ENCODE measurements around the gene FKBP3. TPM values are rescaled to one million over a fixed set of nuclear protein-coding genes. Genes with fewer than 3 reads are reported as not detected.
A peak's percentile ranks its signal among the peaks of the same experiment; 100 is the strongest.

The FKBP3 gene
- total RNA-seq, 1 experiment from 2014 or later = 61.7 TPM

DNA sequence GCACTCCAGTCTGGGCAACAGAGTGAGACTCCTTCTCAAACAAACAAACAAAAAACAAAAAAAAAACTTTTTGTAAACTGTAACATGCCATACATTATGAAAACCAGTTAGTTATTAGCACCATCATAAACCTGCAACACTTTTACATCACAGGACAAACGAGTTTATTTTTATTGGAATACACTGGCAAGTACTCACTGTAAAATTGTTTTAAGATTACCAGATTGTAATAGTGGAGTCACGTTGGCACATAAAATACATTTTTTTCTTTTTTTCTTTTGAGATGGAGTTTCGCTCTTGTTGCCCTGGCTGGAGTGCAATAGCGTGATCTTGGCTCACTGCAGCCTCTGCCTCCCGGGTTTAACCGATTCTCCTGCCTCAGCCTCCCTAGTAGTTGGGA lies 15.7 kb downstream of the FKBP3 start:
- H3K27ac Mint-ChIP-seq (ENCODE audit: low read depth, unreplicated experiment) = no peak overlapping the region
- H3K4me3 Mint-ChIP-seq (ENCODE audit: unreplicated experiment) = no peak overlapping the region
- ChIA-PET CTCF (interaction anchor here (0.6 to 2.5 kb wide), 4 partner anchors 15 to 205 kb away, joined by 3 to 13 read pairs (median 3); no protein-coding TSS in a partner anchor), POLR2A (interaction anchor here (0.8 to 2.8 kb wide), 3 partner anchors 10 to 133 kb away, joined by 3 to 22 read pairs (median 4); partner anchors contain the start of gene FKBP3)
- no peak for DNase-seq (ENCODE audit: unreplicated experiment)
- no peaks in the 10 kb centered on the region for H3K4me1 Mint-ChIP-seq (ENCODE audit: insufficient read depth, unreplicated experiment)
- BruUV-seq (replicated peaks) = no TSS peak
- no peaks in the 10 kb centered on the region for H3K9me3 Mint-ChIP-seq (ENCODE audit: unreplicated experiment)
- no peaks in the 10 kb centered on the region for H3K27me3 Mint-ChIP-seq (ENCODE audit: insufficient read depth, unreplicated experiment)
- TF ChIP-seq, protein P1, sequence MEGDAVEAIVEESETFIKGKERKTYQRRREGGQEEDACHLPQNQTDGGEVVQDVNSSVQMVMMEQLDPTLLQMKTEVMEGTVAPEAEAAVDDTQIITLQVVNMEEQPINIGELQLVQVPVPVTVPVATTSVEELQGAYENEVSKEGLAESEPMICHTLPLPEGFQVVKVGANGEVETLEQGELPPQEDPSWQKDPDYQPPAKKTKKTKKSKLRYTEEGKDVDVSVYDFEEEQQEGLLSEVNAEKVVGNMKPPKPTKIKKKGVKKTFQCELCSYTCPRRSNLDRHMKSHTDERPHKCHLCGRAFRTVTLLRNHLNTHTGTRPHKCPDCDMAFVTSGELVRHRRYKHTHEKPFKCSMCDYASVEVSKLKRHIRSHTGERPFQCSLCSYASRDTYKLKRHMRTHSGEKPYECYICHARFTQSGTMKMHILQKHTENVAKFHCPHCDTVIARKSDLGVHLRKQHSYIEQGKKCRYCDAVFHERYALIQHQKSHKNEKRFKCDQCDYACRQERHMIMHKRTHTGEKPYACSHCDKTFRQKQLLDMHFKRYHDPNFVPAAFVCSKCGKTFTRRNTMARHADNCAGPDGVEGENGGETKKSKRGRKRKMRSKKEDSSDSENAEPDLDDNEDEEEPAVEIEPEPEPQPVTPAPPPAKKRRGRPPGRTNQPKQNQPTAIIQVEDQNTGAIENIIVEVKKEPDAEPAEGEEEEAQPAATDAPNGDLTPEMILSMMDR (IDR thresholded peaks at IDR 0.05; ENCODE audit: unreplicated experiment) = no peak
- intact Hi-C loops (cut with micrococcal nuclease) = no loop called here
- H3K36me3 Mint-ChIP-seq (ENCODE audit: insufficient read depth, unreplicated experiment) = peaks cover 90% of the 10 kb centered on the region

DNA sequence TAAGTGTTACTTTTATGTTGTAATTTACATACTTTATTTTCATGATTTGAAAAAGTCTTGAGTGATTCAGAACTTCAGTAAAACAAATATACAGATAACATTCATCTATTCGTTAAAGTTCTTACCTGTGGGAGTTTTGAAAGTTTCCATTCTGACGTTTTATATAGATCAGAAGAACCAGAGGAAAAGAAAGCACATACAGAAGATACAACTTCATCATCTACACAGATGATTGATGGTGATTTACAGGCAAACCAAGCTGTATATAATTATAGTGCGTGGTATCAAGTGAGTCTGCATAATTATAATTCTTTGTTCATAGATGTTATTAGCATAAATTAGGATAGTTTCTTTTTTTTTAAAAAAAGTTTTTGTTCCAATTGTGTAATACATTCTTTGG lies 20.0 kb downstream of the FKBP3 start:
- TF ChIP-seq, protein P1 (IDR thresholded peaks at IDR 0.05; ENCODE audit: unreplicated experiment) = no peak
- no TSS peak for BruUV-seq (replicated peaks)
- no peaks in the 10 kb centered on the region for H3K27me3 Mint-ChIP-seq (ENCODE audit: insufficient read depth, unreplicated experiment)
- no peaks in the 10 kb centered on the region for H3K9me3 Mint-ChIP-seq (ENCODE audit: unreplicated experiment)
- ChIA-PET CTCF (interaction anchor here (0.6 to 1.8 kb wide), 6 partner anchors 9 to 201 kb away, joined by 3 to 5 read pairs (median 3); no protein-coding TSS in a partner anchor), POLR2A (interaction anchor here (0.6 to 3.7 kb wide), 4 partner anchors 8 to 159 kb away, joined by 3 to 16 read pairs (median 4); partner anchors contain the start of gene FKBP3)
- no peak overlapping the region for H3K27ac Mint-ChIP-seq (ENCODE audit: low read depth, unreplicated experiment)
- no peak for DNase-seq (ENCODE audit: unreplicated experiment)
- no peaks in the 10 kb centered on the region for H3K4me1 Mint-ChIP-seq (ENCODE audit: insufficient read depth, unreplicated experiment)
- intact Hi-C loops (cut with micrococcal nuclease) = no loop called here
- no peak overlapping the region for H3K4me3 Mint-ChIP-seq (ENCODE audit: unreplicated experiment)
- H3K36me3 Mint-ChIP-seq (ENCODE audit: insufficient read depth, unreplicated experiment) = peaks cover 86% of the 10 kb centered on the region

DNA sequence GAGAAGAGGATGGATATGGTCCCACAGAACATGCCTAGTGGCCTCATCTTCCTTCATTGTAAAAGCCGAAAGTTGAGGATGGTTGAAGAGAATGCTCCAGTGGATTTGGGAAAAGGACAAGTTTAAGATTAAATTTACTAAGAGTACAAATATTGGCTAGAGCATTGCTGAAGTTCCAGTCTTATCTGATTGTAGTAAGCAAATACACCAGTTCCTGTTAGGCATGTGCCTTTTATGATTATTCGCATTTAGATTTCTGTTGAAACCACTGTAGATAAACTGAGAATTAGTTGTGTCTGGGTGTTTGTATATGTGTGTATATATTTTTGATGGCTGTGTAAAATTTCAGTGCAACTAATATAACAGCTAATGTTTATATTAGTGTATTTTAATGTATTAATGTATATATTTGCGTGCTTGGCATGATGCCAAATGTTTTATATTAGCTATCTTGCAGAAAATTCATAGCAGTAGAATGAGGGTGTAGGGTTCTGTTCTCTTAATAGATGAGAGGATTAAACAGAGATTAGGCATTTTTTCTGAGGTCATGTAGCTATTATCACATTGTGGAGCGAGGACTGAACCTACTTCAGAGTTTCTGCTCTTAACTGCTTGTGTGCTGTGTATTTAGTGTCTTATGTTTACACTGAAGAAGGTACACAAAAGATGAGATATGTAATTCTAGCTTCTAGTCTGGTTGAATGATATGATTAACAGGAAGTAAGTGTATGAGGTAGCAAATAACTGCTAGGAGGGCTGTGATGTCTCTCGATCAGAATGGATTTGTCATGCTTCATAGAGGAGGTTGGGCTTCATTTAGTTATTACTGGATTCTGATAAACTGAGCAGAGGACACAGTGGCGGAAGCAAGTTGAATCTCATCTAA lies 21.1 kb downstream of the FKBP3 start:
- H3K27me3 Mint-ChIP-seq (ENCODE audit: insufficient read depth, unreplicated experiment) = no peaks in the 10 kb centered on the region
- peaks cover 80% of the 10 kb centered on the region for H3K36me3 Mint-ChIP-seq (ENCODE audit: insufficient read depth, unreplicated experiment)
- POLR2A ChIA-PET = interaction anchor here (0.9 to 1.9 kb wide), 4 partner anchors 13 to 23 kb away, joined by 3 to 7 read pairs (median 4); no protein-coding TSS in a partner anchor
- CTCF ChIA-PET = interaction anchor here (1.1 to 1.8 kb wide), 3 partner anchors 18 to 200 kb away, joined by 3 to 4 read pairs (median 3); no protein-coding TSS in a partner anchor
- H3K27ac Mint-ChIP-seq (ENCODE audit: low read depth, unreplicated experiment) = peak overlapping the region; percentile 3
- H3K4me3 Mint-ChIP-seq (ENCODE audit: unreplicated experiment) = no peak overlapping the region
- BruUV-seq (replicated peaks) = no TSS peak
- H3K4me1 Mint-ChIP-seq (ENCODE audit: insufficient read depth, unreplicated experiment) = no peaks in the 10 kb centered on the region
- intact Hi-C loops (cut with micrococcal nuclease) = no loop called here
- no peaks in the 10 kb centered on the region for H3K9me3 Mint-ChIP-seq (ENCODE audit: unreplicated experiment)
- DNase-seq (ENCODE audit: unreplicated experiment) = no peak
- TF ChIP-seq, protein P1 (IDR thresholded peaks at IDR 0.05; ENCODE audit: unreplicated experiment) = no peak

DNA sequence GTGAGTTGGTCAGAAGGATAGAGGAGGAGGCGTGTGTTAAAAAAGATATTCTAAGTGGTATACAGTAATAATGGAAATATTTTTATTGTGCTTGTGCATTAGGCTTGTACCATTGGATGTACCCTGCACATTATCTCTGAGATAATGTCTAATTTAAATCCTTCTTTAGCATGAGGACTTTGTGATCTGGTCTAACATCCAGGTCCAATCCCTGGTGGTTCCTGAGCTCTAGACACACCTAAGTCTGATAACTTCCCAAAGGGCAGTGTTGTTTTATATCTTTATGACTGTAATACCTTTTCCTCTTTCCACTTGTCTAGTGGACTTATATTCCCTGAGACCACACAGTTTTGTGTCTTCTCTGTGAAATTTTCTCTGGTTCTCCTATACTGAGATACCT lies 29.7 kb downstream of the FKBP3 start:
- no peaks in the 10 kb centered on the region for H3K27me3 Mint-ChIP-seq (ENCODE audit: insufficient read depth, unreplicated experiment)
- POLR2A ChIA-PET = no interaction called here
- CTCF ChIA-PET = interaction anchor here (0.6 kb wide), 1 partner anchor 51 kb away, joined by 3 read pairs; no protein-coding TSS in a partner anchor

More for the DNA sequence above, 29.7 kb downstream of the FKBP3 start:
- Mint-ChIP-seq H3K9me3 (ENCODE audit: unreplicated experiment) (no peaks in the 10 kb centered on the region), H3K4me3 (ENCODE audit: unreplicated experiment) (no peak overlapping the region), H3K27ac (ENCODE audit: low read depth, unreplicated experiment) (no peak overlapping the region), H3K4me1 (ENCODE audit: insufficient read depth, unreplicated experiment) (no peaks in the 10 kb centered on the region), H3K36me3 (ENCODE audit: insufficient read depth, unreplicated experiment) (peaks cover 74% of the 10 kb centered on the region)
- no peak for DNase-seq (ENCODE audit: unreplicated experiment)
- intact Hi-C loops (cut with micrococcal nuclease) = no loop called here
- no TSS peak for BruUV-seq (replicated peaks)
- TF ChIP-seq, protein P1 (IDR thresholded peaks at IDR 0.05; ENCODE audit: unreplicated experiment) = no peak
